IMR-90 (cell line): ENCODE data around the gene FCSK. TPM values are rescaled to one million over a fixed set of nuclear protein-coding genes. Genes with fewer than 3 reads are reported as not detected.

Experiments used
- ATAC-seq: fragments of 200-7000 bp; cut with Tn5 transposase; 2 replicates; pipeline ENCODE4 v1.9.1; 2020; ENCODE audit warnings: low read depth, mild to moderate bottlenecking, moderate library complexity
- BruUV-seq: library from RNA; stranded (reverse); fragments of 400-500 nt; replicated peaks from 2 replicates; lab custom pipeline; 2021; lab: Mats Ljungman, UMichigan
- CTCF ChIA-PET: fragments of 300-600 bp; formaldehyde crosslinking; extraction: SDS; loops from one replicate; lab custom pipeline; 2021; ENCODE audit warnings: antibody characterized with exemption; lab: Yijun Ruan, JAX
- POLR2A ChIA-PET: fragments of 300-600 bp; sonication (Branson Sonifier 250); formaldehyde crosslinking; loops from one replicate; lab custom pipeline; 2022; ENCODE audit warnings: antibody characterized with exemption; ENCODE audit not compliant: unreplicated experiment; lab: Charles Lee
- DNase-seq: peaks from one replicate; pipeline ENCODE4 v3.0.0; 2013
- H2AFZ ChIP-seq: replicated peaks from 2 replicates; pipeline ENCODE3; 2013; ENCODE audit warnings: low read length, mild to moderate bottlenecking; ENCODE audit not compliant: poor library complexity
- H2AK5ac ChIP-seq: 2 replicates; pipeline ENCODE4 v1.6.1; 2013; ENCODE audit warnings: low read depth, low read length, inconsistent platforms
- H2AK9ac ChIP-seq: replicated peaks from 2 replicates; pipeline ENCODE3; 2013; ENCODE audit warnings: mild to moderate bottlenecking, low read depth, low read length, moderate library complexity; ENCODE audit not compliant: poor library complexity
- H2BK120ac ChIP-seq: 2 replicates; pipeline ENCODE4 v1.6.1; 2013; ENCODE audit warnings: low read depth, low read length, inconsistent platforms
- H2BK15ac ChIP-seq: 3 replicates; pipeline ENCODE4 v1.6.1; 2013; ENCODE audit warnings: low read depth, low read length, inconsistent platforms
- H2BK20ac ChIP-seq: 2 replicates; pipeline ENCODE4 v1.6.1; 2013; ENCODE audit warnings: low read depth, mild to moderate bottlenecking, inconsistent platforms, low read length, moderate library complexity
- H2BK5ac ChIP-seq: 2 replicates; pipeline ENCODE4 v1.6.1; 2013; ENCODE audit warnings: mild to moderate bottlenecking, low read depth, low read length, inconsistent platforms; ENCODE audit not compliant: poor library complexity, severe bottlenecking
- H3K14ac ChIP-seq: replicated peaks from 2 replicates; pipeline ENCODE4 v1.6.1; 2013; ENCODE audit warnings: low read depth, low read length, inconsistent platforms
- H3K18ac ChIP-seq: 2 replicates; pipeline ENCODE4 v1.6.1; 2013; ENCODE audit warnings: low read depth, low read length, control low read depth
- H3K23ac ChIP-seq: 2 replicates; pipeline ENCODE4 v1.6.1; 2013; ENCODE audit warnings: low read depth, low read length, inconsistent platforms
- H3K27ac ChIP-seq: 2 replicates; pipeline ENCODE4 v1.5.1; 2013; ENCODE audit warnings: mild to moderate bottlenecking, control low read depth, low read length; ENCODE audit not compliant: insufficient read depth
- H3K27me3 ChIP-seq: 2 replicates; pipeline ENCODE4 v1.6.1; 2013; ENCODE audit warnings: low read length; ENCODE audit not compliant: control insufficient read depth, insufficient read depth
- H3K36me3 ChIP-seq: 2 replicates; pipeline ENCODE4 v1.6.1; 2013; ENCODE audit warnings: low read length, mixed read lengths; ENCODE audit not compliant: control insufficient read depth, insufficient read depth
- H3K4ac ChIP-seq: 2 replicates; pipeline ENCODE4 v1.6.1; 2013; ENCODE audit warnings: low read depth, low read length, inconsistent platforms
- H3K4me1 ChIP-seq: 2 replicates; pipeline ENCODE4 v1.6.1; 2013; ENCODE audit warnings: low read length, mixed read lengths; ENCODE audit not compliant: control insufficient read depth, insufficient read depth
- H3K4me2 ChIP-seq: 2 replicates; pipeline ENCODE4 v1.6.1; 2013; ENCODE audit warnings: low read depth, mild to moderate bottlenecking, control low read depth, low read length, moderate library complexity
- H3K4me3 ChIP-seq: 2 replicates; pipeline ENCODE4 v1.5.1; 2013; ENCODE audit warnings: low read depth, mild to moderate bottlenecking, control low read depth, low read length, moderate library complexity; ENCODE audit not compliant: insufficient read depth
- H3K56ac ChIP-seq: 2 replicates; pipeline ENCODE4 v1.6.1; 2013; ENCODE audit warnings: low read length, inconsistent platforms; ENCODE audit not compliant: insufficient read depth; ENCODE audit errors: extremely low read depth
- H3K79me1 ChIP-seq, 2 experiments: 2 replicates each; pipeline ENCODE4 v1.6.1; 2013; ENCODE audit warnings: low read length in 2 of 2, inconsistent platforms in 1 of 2, low read depth in 1 of 2
- H3K9ac ChIP-seq: 2 replicates; pipeline ENCODE4 v1.6.1; 2013; ENCODE audit warnings: low read depth, low read length, control low read depth
- H3K9me1 ChIP-seq: 2 replicates; pipeline ENCODE4 v1.6.1; 2013; ENCODE audit warnings: low read length, inconsistent platforms; ENCODE audit not compliant: insufficient read depth
- H3K9me3 ChIP-seq: 2 replicates; pipeline ENCODE4 v1.6.1; 2013; ENCODE audit warnings: low read length; ENCODE audit not compliant: control insufficient read depth, insufficient read depth
- H4K20me1 ChIP-seq: 2 replicates; pipeline ENCODE4 v1.6.1; 2013; ENCODE audit warnings: low read length, inconsistent platforms; ENCODE audit not compliant: insufficient read depth
- H4K5ac ChIP-seq: 2 replicates; pipeline ENCODE4 v1.6.1; 2013; ENCODE audit warnings: mild to moderate bottlenecking, low read depth, low read length, control low read depth
- H4K8ac ChIP-seq, 2 experiments: 2 replicates each; pipeline ENCODE4 v1.6.1; 2013; ENCODE audit warnings: low read depth in 2 of 2, low read length in 2 of 2, control low read depth in 1 of 2, inconsistent platforms in 1 of 2
- H4K91ac ChIP-seq: 2 replicates; pipeline ENCODE4 v1.6.1; 2013; ENCODE audit warnings: low read depth, low read length, inconsistent platforms; ENCODE audit not compliant: insufficient read depth
- BHLHE40 ChIP-seq: fragments of 150-350 bp; IDR thresholded peaks from 2 replicates; pipeline ENCODE4 v1.6.1; 2016; ENCODE audit warnings: mild to moderate bottlenecking, low read depth, low read length
- CEBPB ChIP-seq: IDR thresholded peaks from 2 replicates; pipeline ENCODE4 v1.6.1; 2012; ENCODE audit warnings: low read depth, low read length, improper control_type of control experiment
- CHD1 ChIP-seq: IDR thresholded peaks from 2 replicates; pipeline ENCODE4 v1.6.1; 2012; ENCODE audit warnings: low read depth, low read length, improper control_type of control experiment
- FOS ChIP-seq: fragments of 150-350 bp; IDR thresholded peaks from 2 replicates; pipeline ENCODE4 v1.6.1; 2016; ENCODE audit warnings: low read depth, low read length
- MAFK ChIP-seq: IDR thresholded peaks from 2 replicates; pipeline ENCODE4 v1.6.1; 2012; ENCODE audit warnings: low read depth, low read length, improper control_type of control experiment
- MAZ ChIP-seq: IDR thresholded peaks from 2 replicates; pipeline ENCODE4 v1.6.1; 2012; ENCODE audit warnings: low read depth, mild to moderate bottlenecking, low read length, improper control_type of control experiment, moderate library complexity, borderline replicate concordance
- MXI1 ChIP-seq: IDR thresholded peaks from 2 replicates; pipeline ENCODE4 v1.6.1; 2012; ENCODE audit warnings: low read depth, mild to moderate bottlenecking, low read length, moderate library complexity, borderline replicate concordance
- NFE2L2 ChIP-seq: fragments of 150-350 bp; IDR thresholded peaks from 2 replicates; pipeline ENCODE4 v1.6.1; 2016; ENCODE audit warnings: low read depth, mild to moderate bottlenecking, low read length
- POLR2A ChIP-seq: IDR thresholded peaks from 2 replicates; pipeline ENCODE4 v1.6.1; 2012; ENCODE audit warnings: mild to moderate bottlenecking, low read depth, low read length
- RAD21 ChIP-seq: IDR thresholded peaks from 2 replicates; pipeline ENCODE4 v1.6.1; 2012; ENCODE audit warnings: low read length, improper control_type of control experiment
- RCOR1 ChIP-seq: IDR thresholded peaks from 2 replicates; pipeline ENCODE4 v1.6.1; 2012; ENCODE audit warnings: mild to moderate bottlenecking, low read length, improper control_type of control experiment; ENCODE audit not compliant: insufficient replicate concordance
- RFX5 ChIP-seq: IDR thresholded peaks from 2 replicates; pipeline ENCODE4 v1.8.0; 2012; ENCODE audit warnings: low read depth, mild to moderate bottlenecking, low read length, moderate library complexity
- SMC3 ChIP-seq: fragments of 150-350 bp; IDR thresholded peaks from 2 replicates; pipeline ENCODE4 v1.6.1; 2016; ENCODE audit warnings: low read depth, mild to moderate bottlenecking, antibody characterized with exemption, low read length, moderate library complexity
- WGBS, 2 experiments: methylation state at CpG; one replicate each; pipeline versions ENCODE4 v1.1.5 to v1.1.7; 2013; ENCODE audit warnings: missing lambda C conversion rate in 2 of 2; ENCODE audit not compliant: insufficient read length in 1 of 2; ENCODE audit errors: extremely low coverage in 2 of 2; 5-methylcytosine and 5-hydroxymethylcytosine counted together
- dilution Hi-C: fragments of 300-500 bp; cut with HindIII; formaldehyde crosslinking; loops from one replicate; pipeline ENCODE4 v1.14.3; 2018; ENCODE audit warnings: low sequenced_read_pairs; ENCODE audit not compliant: unreplicated experiment
- in situ Hi-C: fragments of 300-500 bp; cut with MboI; formaldehyde crosslinking; loops from 3 replicates; pipeline ENCODE4 v1.14.3; 2019; ENCODE audit warnings: low sequenced_read_pairs, inconsistent platforms, mixed read lengths
- intact Hi-C: fragments of 100-400 bp; cut with micrococcal nuclease; formaldehyde crosslinking; loops from 2 replicates; pipeline ENCODE4 v1.10.0; 2022
- polyA plus RNA-seq, 3 experiments: library from polyadenylated mRNA; depleted of rRNA; stranded (reverse); fragments of >200 nt; gene quantifications; 2 replicates each; pipeline ENCODE4 v1.2.3, GENCODE V29; 2012; ENCODE audit warnings: low replicate concordance in 1 of 3
- total RNA-seq: library from RNA; depleted of rRNA; stranded (reverse); fragments of >200 nt; gene quantifications from 2 replicates; pipeline ENCODE4 v1.2.3, GENCODE V29; 2012
- TF ChIP-seq, protein P1 (sequence below): fragments of 150-350 bp; IDR thresholded peaks from 2 replicates; pipeline ENCODE4 v1.6.1; 2016; ENCODE audit warnings: low read depth, mild to moderate bottlenecking, low read length, moderate library complexity, borderline replicate concordance
- TF ChIP-seq, protein P2 (sequence below): conservative IDR thresholded peaks from 2 replicates; pipeline ENCODE4 v1.5.1; 2012; ENCODE audit warnings: mild to moderate bottlenecking, low read depth, low read length, improper control_type of control experiment
- TF ChIP-seq, protein P3 (sequence below): fragments of 150-350 bp; IDR thresholded peaks from 2 replicates; pipeline ENCODE4 v1.6.1; 2017; ENCODE audit warnings: mild to moderate bottlenecking, antibody characterized with exemption, low read length, low read depth

The FCSK gene
- total and polyA plus RNA-seq, 2 of the 4 experiments (the other 2 are of a cell fraction): 6.1 to 7.2 TPM

DNA sequence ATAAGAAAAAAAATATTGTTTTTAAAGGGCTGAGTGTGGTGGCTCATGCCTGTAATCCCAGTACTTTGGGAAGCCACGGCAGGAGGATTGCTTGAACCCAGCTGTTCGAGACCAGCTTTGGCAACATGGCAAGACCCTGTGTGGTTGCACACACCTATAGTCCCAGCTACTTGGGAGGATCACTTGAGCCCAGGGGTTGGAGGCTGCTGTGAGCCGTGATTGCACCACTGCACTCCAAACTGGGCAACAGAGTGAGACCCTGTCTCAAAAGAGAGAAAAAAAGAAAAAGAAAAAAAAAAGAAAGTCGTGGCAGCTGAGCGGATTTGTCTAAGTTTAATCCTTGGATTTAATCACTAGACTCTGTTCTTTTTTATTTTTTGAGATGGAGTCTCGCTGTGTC, 6.3 kb upstream of the FCSK start:
- Histone ChIP-seq H3K27ac (no peak overlapping the region), H3K14ac (no peak overlapping the region), H2BK20ac (no peak overlapping the region), H4K8ac (no peak overlapping the region), H3K18ac (no peak overlapping the region), H2AK9ac (no peak overlapping the region), H3K4ac (no peak overlapping the region), H4K20me1 (no peaks in the 10 kb centered on the region), H3K23ac (no peak overlapping the region), H3K4me3 (no peak overlapping the region), H2AFZ (no peak overlapping the region), H2BK5ac (no peak overlapping the region), H3K79me1 (no peaks in the 10 kb centered on the region), H3K9me1 (no peaks in the 10 kb centered on the region), H3K9me3 (no peaks in the 10 kb centered on the region), H2AK5ac (no peak overlapping the region), H3K4me1 (no peaks in the 10 kb centered on the region), H4K5ac (no peak overlapping the region), H3K4me2 (no peak overlapping the region), H3K9ac (no peak overlapping the region), H4K91ac (no peak overlapping the region), H3K27me3 (no peaks in the 10 kb centered on the region), H2BK120ac (no peak overlapping the region), H3K36me3 (no peaks in the 10 kb centered on the region), H2BK15ac (no peak overlapping the region), H3K56ac (no peak overlapping the region)
- dilution Hi-C loops: no loop called here
- TF ChIP-seq MAFK (no peak), NFE2L2 (no peak), MXI1 (no peak), SMC3 (no peak), RCOR1 (no peak), MAZ (no peak), CEBPB (no peak), RAD21 (no peak), RFX5 (no peak), BHLHE40 (no peak), CHD1 (no peak), FOS (no peak), POLR2A (no peak)
- TF ChIP-seq, protein P1, sequence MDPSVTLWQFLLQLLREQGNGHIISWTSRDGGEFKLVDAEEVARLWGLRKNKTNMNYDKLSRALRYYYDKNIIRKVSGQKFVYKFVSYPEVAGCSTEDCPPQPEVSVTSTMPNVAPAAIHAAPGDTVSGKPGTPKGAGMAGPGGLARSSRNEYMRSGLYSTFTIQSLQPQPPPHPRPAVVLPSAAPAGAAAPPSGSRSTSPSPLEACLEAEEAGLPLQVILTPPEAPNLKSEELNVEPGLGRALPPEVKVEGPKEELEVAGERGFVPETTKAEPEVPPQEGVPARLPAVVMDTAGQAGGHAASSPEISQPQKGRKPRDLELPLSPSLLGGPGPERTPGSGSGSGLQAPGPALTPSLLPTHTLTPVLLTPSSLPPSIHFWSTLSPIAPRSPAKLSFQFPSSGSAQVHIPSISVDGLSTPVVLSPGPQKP: no peak
- TF ChIP-seq, protein P2, sequence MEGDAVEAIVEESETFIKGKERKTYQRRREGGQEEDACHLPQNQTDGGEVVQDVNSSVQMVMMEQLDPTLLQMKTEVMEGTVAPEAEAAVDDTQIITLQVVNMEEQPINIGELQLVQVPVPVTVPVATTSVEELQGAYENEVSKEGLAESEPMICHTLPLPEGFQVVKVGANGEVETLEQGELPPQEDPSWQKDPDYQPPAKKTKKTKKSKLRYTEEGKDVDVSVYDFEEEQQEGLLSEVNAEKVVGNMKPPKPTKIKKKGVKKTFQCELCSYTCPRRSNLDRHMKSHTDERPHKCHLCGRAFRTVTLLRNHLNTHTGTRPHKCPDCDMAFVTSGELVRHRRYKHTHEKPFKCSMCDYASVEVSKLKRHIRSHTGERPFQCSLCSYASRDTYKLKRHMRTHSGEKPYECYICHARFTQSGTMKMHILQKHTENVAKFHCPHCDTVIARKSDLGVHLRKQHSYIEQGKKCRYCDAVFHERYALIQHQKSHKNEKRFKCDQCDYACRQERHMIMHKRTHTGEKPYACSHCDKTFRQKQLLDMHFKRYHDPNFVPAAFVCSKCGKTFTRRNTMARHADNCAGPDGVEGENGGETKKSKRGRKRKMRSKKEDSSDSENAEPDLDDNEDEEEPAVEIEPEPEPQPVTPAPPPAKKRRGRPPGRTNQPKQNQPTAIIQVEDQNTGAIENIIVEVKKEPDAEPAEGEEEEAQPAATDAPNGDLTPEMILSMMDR: no peak
- TF ChIP-seq, protein P3, sequence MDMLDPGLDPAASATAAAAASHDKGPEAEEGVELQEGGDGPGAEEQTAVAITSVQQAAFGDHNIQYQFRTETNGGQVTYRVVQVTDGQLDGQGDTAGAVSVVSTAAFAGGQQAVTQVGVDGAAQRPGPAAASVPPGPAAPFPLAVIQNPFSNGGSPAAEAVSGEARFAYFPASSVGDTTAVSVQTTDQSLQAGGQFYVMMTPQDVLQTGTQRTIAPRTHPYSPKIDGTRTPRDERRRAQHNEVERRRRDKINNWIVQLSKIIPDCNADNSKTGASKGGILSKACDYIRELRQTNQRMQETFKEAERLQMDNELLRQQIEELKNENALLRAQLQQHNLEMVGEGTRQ: no peak
- intact Hi-C loops: no loop called here
- BruUV-seq: no TSS peak
- DNase-seq: no peak
- POLR2A ChIA-PET: no interaction called here
- ATAC-seq: no peak
- CTCF ChIA-PET: no interaction called here
- 82% methylated on average over 2 of the region's 6 CpGs; no CpG with 5 or more reads in 1 of the 2 experiments for WGBS, 2 experiments
- in situ Hi-C loops: no loop called here
